ENCODE results near the gene NGLY1.

NGLY1 gene

GRCh38 chr3:25783661-25784512 lies 644 bp upstream of the NGLY1 start:
- DNase-seq, result no peak

GRCh38 chr3:25782636-25782937 lies 656 bp downstream of the NGLY1 start:
- DNase-seq, result no peak

- DNase-seq, result no peak
Measured at GRCh38 chr3:25781758-25782594, 1.3 kb downstream of the NGLY1 start.

GRCh38 chr3:25781145-25781757 lies 2.0 kb downstream of the NGLY1 start:
- no peak for DNase-seq

GRCh38 chr3:25780618-25781017 lies 2.6 kb downstream of the NGLY1 start:
- DNase-seq, result no peak

GRCh38 chr3:25775936-25776335 lies 7.3 kb downstream of the NGLY1 start:
- no peak for DNase-seq

- DNase-seq, result no peak
Measured at GRCh38 chr3:25768851-25769250, 14.4 kb downstream of the NGLY1 start.

GRCh38 chr3:25751725-25752124 lies 31.5 kb downstream of the NGLY1 start:
- DNase-seq, result no peak

GRCh38 chr3:25751048-25751447 lies 32.2 kb downstream of the NGLY1 start:
- no peak for DNase-seq

GRCh38 chr3:25749031-25749581 lies 34.1 kb downstream of the NGLY1 start:
- DNase-seq, result no peak

GRCh38 chr3:25748189-25748588 lies 35.1 kb downstream of the NGLY1 start:
- no peak for DNase-seq

GRCh38 chr3:25747033-25747432 lies 36.2 kb downstream of the NGLY1 start:
- DNase-seq, result no peak

- no peak for DNase-seq
Measured at GRCh38 chr3:25744470-25744869, 38.8 kb downstream of the NGLY1 start.

GRCh38 chr3:25728101-25728500 lies 55.1 kb downstream of the NGLY1 start:
- DNase-seq, result no peak

GRCh38 chr3:25727316-25727715 lies 55.9 kb downstream of the NGLY1 start:
- DNase-seq, result no peak

- DNase-seq, result no peak
Measured at GRCh38 chr3:25725810-25726209, 57.4 kb downstream of the NGLY1 start.

- DNase-seq, result no peak
Measured at GRCh38 chr3:25724948-25725645, 58.1 kb downstream of the NGLY1 start.

GRCh38 chr3:25723802-25724201 lies 59.4 kb downstream of the NGLY1 start:
- DNase-seq, result no peak

- no peak for DNase-seq
Measured at GRCh38 chr3:25719321-25719720, 63.9 kb downstream of the NGLY1 start.

GRCh38 chr3:25713341-25713985 lies 69.8 kb downstream of the NGLY1 start:
- no peak for DNase-seq

- DNase-seq, result no peak
Measured at GRCh38 chr3:25711090-25711489, 72.2 kb downstream of the NGLY1 start.

- DNase-seq, result no peak
Measured at GRCh38 chr3:25708036-25708435, 75.2 kb downstream of the NGLY1 start.
